Measurements from ENCODE around the gene STK39.

Gene STK39

DNA sequence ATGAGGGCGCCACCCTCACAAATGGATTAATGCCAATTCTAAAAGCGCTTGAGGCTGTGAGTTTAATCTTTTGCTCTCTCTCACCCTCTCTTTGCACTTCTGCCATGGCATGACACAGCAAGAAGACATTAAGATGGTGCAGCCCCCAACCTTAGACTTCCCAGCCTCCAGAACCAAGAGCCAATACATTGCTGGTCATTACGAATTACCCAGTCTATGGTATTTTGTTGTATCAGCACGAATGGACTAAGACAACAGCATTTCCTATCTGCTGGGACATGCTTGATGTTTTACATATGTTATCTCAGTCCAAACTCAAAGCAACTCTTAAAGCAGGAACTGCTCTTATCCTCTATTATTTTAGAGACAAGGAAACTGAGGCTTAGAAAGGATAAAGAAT, 222.9 kb downstream of the STK39 start:
- TF ChIP-seq, protein P1, sequence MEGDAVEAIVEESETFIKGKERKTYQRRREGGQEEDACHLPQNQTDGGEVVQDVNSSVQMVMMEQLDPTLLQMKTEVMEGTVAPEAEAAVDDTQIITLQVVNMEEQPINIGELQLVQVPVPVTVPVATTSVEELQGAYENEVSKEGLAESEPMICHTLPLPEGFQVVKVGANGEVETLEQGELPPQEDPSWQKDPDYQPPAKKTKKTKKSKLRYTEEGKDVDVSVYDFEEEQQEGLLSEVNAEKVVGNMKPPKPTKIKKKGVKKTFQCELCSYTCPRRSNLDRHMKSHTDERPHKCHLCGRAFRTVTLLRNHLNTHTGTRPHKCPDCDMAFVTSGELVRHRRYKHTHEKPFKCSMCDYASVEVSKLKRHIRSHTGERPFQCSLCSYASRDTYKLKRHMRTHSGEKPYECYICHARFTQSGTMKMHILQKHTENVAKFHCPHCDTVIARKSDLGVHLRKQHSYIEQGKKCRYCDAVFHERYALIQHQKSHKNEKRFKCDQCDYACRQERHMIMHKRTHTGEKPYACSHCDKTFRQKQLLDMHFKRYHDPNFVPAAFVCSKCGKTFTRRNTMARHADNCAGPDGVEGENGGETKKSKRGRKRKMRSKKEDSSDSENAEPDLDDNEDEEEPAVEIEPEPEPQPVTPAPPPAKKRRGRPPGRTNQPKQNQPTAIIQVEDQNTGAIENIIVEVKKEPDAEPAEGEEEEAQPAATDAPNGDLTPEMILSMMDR (conservative IDR thresholded peaks at IDR 0.05) = no peak
- no peak for TF ChIP-seq ZFX (IDR thresholded peaks at IDR 0.05)
- no peak overlapping the region for H3K27ac ChIP-seq

DNA sequence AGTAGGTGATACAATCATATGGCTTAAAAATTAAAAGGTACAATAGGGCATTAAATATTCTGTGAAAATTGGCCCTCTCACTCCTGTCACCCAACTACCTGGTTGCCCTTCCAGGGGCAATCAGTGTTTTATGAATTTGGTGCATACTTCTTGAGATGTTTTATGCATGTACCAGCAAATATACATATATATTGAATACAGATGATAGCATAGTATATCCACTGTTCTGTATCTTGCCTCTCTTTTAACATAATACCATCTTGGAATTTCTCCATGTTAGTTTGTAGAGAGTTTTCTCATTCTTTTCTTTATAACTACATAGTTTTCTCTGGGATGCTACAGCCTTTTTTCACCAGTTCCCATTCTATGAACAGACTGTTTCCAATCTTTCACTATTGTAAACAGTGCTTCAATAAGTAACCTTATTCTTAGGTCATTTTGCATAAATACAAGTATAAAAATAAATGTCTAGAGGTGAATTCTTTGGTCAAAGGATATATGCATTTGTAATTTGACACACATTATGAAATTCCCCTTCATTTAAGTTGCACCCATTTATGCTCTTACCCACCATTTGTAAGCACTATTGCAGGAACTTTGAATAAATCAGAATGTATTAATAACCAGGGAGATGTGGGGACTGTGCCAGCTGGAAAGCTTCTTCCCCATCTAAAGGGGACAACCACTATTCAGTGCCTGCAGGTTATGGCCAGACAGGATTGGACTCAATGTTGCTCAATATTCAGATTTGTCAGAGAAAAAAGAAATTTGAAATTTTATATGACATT, 225.4 kb downstream of the STK39 start:
- H3K27ac ChIP-seq = no peak overlapping the region
- TF ChIP-seq, protein P1 (conservative IDR thresholded peaks at IDR 0.05) = no peak
- TF ChIP-seq ZFX (IDR thresholded peaks at IDR 0.05) = no peak

DNA sequence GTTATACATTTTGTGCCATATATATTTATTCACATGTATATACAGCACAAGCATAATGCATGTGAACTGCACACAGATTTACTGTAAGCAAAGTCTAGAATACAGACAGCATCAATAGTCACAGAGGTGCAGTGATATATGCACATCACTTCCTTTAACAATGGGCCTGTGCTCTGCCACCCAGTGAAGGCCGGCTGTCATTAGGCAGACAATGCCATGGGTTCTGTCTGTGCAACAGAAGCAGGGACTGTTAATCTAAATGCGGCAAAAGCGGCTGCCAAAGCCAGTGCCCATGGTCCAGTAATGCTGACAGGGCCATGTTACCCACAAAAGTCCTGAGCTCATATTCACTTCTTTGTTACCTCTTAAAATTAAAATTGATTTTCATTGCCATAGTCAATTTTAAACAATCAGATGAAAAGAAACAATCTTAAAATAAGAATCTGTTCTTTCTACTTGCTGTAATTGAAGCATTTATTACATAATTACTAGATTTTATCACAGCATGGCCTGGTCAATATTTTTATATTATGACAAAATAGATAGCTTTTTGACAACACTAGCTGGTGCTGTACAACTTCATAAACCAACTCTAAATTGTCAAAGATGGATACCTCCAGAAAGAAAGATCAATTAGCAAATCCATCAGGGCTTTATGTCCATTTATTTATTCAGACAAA, 232.0 kb downstream of the STK39 start:
- no peak overlapping the region for H3K27ac ChIP-seq
- TF ChIP-seq ZFX (IDR thresholded peaks at IDR 0.05) = no peak
- TF ChIP-seq, protein P1 (conservative IDR thresholded peaks at IDR 0.05) = no peak

GRCh38 chr2:168009900-168010299, 237.5 kb downstream of the STK39 start:
- no peak overlapping the region for H3K27ac ChIP-seq
- no peak for TF ChIP-seq ZFX (IDR thresholded peaks at IDR 0.05)
- TF ChIP-seq, protein P1 (conservative IDR thresholded peaks at IDR 0.05) = no peak

DNA sequence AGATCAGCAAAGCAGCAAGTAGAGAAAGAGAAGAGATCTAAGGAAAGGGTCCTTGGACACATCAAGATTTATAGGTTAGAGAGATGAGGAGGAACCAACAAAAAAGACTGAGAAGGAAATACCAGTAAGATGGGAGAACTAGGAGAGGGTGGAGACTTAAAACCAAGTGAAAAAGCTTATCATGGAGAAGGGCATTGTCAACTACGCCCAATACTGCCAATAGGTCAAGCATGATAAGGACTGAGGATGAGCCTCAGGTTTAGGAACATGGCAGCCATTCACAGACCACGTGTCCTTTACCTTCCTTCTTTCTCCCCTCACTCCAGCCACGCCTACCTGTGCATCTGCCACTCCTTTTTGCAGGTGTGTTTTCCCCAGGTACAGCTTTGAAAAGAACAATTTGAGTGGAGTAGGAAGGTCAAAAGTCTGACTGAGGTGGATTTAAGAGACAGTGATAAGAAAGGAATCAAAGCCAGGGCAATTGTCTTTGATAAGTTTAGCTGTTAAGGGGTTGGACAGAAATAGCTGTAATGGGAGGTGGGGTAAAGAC, 238.7 kb downstream of the STK39 start:
- no peak overlapping the region for H3K27ac ChIP-seq
- TF ChIP-seq ZFX (IDR thresholded peaks at IDR 0.05) = no peak
- TF ChIP-seq, protein P1 (conservative IDR thresholded peaks at IDR 0.05) = no peak

- peak overlapping the region; percentile 36; the same call in 1 of the 2 replicates for H3K27ac ChIP-seq
These were observed 240.9 kb downstream of the STK39 start for GRCh38 chr2:168006498-168006897.

More at GRCh38 chr2:168006498-168006897, 240.9 kb downstream of the STK39 start:
- TF ChIP-seq, protein P1 (conservative IDR thresholded peaks at IDR 0.05) = no peak
- no peak for TF ChIP-seq ZFX (IDR thresholded peaks at IDR 0.05)

All from C4-2B (cell line).